GM21515 (cell line): ENCODE data around the gene CEP57L1.
"Not testable (repeated sequence)": the region's sequence is repeated elsewhere in the genome, so short reads cannot be mapped to it uniquely, and the experiment has no call there.

Source experiments
- ATAC-seq: cut with Tn5 transposase; IDR thresholded peaks from one replicate; pipeline ENCODE4 v1.9.1; 2021; ENCODE audit not compliant: unreplicated experiment

CEP57L1 gene

GRCh38 chr6:109167562-109167961, 72.3 kb downstream of the CEP57L1 start:
- no peak for ATAC-seq

DNA sequence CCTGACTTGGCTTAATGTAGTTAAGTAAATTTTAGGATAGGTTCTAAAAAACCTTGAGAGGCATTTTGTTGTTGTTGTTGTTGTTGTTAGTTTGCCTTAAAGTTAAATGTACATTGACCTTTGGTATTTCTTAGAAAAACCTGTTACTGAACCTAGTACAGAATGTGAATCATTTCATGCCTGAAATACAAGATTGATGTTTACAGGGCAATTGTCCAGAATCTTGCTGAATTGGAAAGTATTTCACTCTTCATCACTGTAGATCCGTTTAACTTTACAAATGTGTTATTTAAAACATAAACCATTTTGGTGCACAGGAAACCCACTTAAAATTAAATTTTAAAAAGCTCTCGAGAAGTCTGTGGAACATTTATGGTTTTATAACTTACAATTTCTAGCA, 75.0 kb downstream of the CEP57L1 start:
- ATAC-seq, result no peak

DNA sequence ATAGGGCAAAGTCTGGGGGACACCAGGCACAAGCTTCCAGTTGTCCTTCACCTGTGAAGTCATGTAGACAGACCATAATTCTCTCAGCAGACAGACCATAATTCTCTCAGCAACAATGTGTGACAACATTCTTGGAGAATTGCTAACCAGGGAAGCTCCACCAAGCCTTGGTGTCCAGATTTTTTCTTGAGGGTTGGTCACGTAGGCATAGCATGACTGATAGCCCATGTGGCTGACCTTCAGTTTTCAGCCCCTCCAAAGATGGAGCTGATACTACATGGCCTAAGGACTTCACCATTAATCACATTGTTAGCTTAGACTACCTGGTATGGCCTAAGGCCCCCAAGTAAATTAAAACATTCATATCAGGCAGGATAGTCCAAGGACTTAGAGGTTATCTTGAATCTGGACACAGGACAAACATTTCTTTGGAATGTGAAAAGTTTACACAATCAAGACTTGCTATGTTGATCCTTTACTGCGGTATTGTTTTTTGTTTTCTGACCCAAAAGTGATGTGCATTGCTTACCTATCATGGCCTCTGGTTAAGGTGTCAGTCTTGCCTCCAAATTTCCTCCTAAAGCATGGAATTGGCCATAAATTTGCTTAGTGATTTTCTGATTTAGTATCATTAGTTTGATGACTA, 76.9 kb downstream of the CEP57L1 start:
- no peak for ATAC-seq

- ATAC-seq, result no peak
Measured at GRCh38 chr6:109174916-109175315, 79.6 kb downstream of the CEP57L1 start.

DNA sequence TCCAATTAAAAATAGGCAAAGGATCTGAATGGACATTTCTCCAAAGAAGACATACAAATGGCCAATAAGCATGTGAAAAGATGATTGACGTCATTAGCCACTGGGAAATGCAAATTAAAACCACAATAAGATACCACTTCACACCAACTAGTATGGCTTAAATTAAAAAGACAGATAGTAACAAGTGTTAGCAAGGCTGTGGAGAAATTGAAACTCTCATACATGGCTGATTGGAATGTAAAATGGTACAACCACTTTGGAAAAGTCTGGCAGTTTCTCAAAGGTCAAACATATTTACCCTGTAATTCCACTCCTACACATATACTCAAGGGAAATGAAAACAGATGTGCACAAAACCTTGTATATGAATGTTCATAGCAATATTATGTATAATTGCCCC, 83.6 kb downstream of the CEP57L1 start:
- ATAC-seq, result no peak

GRCh38 chr6:109179507-109179906, 84.2 kb downstream of the CEP57L1 start:
- no peak for ATAC-seq

- no peak for ATAC-seq
Measured at GRCh38 chr6:109182578-109182977, 87.3 kb downstream of the CEP57L1 start.

DNA sequence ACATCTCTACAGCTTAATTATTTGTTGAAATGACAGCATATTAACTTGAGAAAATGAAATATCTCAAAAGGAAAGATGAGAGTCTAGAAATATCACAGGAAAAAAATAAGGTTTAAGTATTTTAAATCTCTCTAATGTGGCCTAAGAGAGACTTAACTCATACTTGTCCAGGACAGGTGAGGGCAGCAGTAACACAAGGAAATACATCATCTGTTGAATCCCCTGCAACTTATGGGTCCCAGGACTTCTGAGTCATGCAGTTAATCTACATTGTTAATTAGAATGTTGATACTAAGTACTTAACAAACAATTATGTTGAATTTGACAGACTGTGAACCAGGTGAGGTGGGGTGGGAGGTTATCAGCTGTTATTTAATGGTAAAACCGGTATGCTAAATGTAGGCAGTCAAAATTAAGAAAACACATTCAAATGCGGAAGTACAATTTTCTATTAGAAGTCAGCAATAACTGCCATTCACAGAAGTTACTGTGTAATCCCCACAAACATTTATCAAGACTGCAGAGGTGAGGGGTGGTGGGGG, 87.9 kb downstream of the CEP57L1 start:
- ATAC-seq, result no peak

DNA sequence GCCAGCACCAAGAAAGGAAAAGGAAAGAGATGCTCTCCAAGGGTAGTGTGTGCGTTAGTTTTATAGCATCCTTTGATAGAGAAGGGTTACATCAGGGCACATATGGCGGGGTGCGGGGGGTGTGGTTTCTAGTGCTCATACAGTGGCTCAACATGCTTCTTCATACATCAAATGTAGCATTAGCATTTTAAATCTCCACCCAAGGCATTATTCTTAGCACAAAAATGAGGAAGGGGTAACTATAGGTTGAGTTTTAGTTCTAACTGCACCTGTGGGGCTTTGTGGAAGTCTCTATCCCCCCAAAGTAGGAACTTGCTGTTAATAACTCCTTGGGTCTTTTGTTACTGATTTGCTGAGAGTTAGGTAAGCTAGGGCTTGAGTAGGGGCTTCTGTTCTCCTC, 89.3 kb downstream of the CEP57L1 start:
- ATAC-seq, result no peak

GRCh38 chr6:109186012-109186411, 90.7 kb downstream of the CEP57L1 start:
- ATAC-seq, result no peak

- ATAC-seq, result no peak
Measured at GRCh38 chr6:109187399-109188114, 92.2 kb downstream of the CEP57L1 start.

- no peak for ATAC-seq
Measured at GRCh38 chr6:109188115-109188411, 92.8 kb downstream of the CEP57L1 start.

DNA sequence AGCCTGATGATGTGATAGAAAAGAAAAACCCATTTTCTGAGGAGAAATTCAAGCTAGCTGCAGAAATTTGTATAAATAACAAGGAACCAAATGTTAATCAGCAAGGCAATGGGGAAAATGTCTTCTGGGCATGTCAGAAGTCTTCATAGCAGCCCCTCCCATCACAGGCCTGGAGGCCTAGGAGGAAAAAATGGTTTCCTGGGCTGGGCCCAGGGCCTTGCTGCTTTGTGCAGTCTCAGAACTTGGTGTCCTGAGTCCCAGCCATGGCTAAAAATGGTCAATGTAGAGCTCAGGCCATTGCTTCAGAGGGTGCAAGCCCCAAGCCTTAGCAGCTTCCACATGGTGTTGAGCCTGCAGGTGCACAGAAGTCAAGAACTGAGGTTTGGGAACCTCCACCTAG, 96.1 kb downstream of the CEP57L1 start:
- not testable (repeated sequence) for ATAC-seq

DNA sequence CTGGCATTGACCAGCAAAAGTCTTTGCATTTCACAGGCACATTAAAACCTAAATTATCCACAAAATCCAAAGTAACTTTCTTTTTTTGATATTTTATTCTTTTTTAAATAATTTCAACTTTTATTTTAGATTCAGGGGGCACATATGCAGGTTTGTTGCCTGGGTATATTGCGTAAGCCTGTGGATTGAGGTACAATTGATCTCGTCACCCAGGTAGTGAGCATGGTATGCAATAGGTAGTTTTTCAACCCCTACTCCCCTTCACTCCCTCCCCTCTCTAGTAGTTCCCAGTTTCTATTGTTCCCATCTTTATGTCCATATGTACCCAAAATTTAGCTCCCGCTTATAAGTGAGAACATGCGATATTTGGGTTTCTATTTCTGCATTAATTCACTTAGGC, 97.6 kb downstream of the CEP57L1 start:
- no peak for ATAC-seq

DNA sequence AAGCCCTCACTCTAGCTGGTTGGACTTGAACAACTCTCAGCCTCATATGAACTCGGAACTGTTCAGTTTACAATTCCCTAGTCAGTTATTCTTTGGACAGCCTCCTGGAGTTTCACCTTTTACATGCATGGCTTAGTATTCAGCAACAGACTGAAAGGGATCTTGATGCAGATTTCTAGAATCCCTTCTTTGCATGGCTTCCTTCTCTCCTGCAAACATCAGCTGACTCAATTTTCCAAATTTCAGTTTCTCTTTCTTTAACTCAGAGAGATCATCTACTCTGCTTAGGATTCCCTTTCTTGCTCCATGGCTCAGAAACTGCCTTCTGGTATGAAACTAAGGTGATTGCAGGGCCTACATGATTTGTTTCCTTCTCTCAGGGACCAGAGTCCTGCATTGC, 99.6 kb downstream of the CEP57L1 start:
- no peak for ATAC-seq

DNA sequence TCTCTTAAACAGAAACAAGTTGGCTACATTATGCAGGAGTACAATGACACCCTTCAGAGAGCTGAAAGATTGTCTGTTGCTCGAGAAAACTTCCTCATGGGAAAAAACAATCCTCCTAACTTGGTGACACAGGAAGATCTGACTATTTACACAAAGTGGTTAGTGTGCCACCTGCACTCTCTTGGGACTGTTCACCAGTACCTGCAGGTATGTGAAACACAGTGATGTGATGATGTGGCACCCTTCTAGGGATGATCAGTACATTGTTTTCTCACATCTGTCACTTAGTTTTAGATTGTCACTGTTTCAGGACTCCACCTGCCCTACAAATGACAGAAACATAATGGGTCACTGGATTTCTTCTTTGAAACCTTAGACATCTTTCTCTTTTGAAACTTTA, 101.8 kb downstream of the CEP57L1 start:
- no peak for ATAC-seq

DNA sequence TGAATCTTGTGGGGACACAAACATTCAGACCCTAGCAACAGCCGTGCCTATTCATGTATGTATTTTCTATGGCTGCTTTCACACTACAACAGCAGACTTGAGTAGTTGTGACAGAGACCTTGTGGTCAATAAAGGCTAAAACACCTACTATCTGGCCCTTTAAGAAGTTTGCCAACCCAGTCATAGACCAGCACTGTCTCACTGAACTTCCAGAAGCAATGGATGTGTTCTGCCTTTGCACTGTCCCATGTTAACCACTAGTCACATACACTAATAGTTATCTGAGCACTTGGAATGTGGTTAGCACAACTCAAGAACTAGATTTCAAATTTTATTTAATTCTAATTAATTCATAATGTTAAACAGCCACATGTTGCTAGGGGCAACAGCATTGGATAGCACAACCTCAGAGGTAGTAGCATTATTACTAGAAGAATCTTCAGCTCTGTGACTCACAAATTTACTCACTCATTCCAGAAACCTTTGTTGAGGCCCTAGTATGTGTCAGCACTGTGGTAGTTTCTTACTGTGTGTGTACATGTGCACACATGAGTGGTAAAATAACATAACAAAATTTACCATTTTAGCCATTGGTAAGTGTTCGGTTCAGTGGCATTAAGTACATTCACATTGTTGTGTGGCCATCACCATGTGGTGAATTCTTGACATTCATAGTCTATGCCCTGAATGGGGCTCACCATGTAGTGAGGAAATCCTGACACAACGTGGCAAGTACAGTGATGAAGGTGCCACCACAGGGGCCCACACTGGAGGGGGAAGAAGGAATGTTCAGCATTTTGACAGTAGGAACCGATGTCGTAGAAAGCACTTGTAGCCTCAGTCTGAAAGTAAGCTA, 107.3 kb downstream of the CEP57L1 start:
- no peak for ATAC-seq

- ATAC-seq, result no peak
Measured at GRCh38 chr6:109204511-109204910, 109.2 kb downstream of the CEP57L1 start.

DNA sequence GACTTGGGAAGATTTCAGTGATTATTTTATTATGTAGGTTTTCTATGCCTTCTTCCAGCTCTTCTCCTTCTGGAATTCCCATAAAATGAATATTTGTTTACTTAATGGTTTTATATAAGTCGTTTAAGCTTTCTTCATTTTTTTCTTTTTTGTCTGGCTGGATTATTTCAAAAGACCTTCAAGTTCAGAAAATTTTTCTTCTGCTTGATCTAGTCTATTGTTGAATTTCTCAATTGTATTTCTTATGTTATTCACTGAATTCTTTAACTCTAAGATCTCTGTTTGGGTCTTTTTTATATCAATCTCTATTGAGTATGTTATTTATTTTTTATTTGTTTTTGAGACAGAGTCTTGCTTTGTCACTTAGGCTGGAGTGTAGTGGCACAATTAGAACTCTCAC, 117.4 kb downstream of the CEP57L1 start:
- no peak for ATAC-seq
